Upper lobe of left lung (tissue), 6 donors: Measurements from ENCODE around the gene SSRP1. TPM values are rescaled to one million over a fixed set of nuclear protein-coding genes. Genes with fewer than 3 reads are reported as not detected.

Source experiments
- ATAC-seq, 2 donors: fragments of 200-7000 bp; cut with Tn5 transposase; one replicate each; pipeline ENCODE4 v1.9.1; 2022; ENCODE audit warnings: mild to moderate bottlenecking in 2 of 2, moderate library complexity in 2 of 2; ENCODE audit not compliant: low FRiP score in 2 of 2
- DNase-seq, 2 donors: peaks; one replicate each; pipeline ENCODE4 v3.0.0-alpha.2; 2019 to 2020
- H3K27ac ChIP-seq, 4 donors: fragments of 200-600 bp; sonication (generic); one replicate each; pipeline ENCODE4 v1.5.1; 2016 to 2019
- H3K27me3 ChIP-seq, 4 donors: fragments of 200-600 bp; sonication (generic); one replicate each; pipeline ENCODE4 v1.5.1; 2017 to 2019
- H3K36me3 ChIP-seq, 4 donors: fragments of 200-600 bp; sonication (generic); one replicate each; pipeline ENCODE4 v1.5.1; 2016 to 2019
- H3K4me1 ChIP-seq, 4 donors: fragments of 200-600 bp; sonication (generic); one replicate each; pipeline ENCODE4 v1.5.1; 2018 to 2019
- H3K4me3 ChIP-seq, 4 donors: fragments of 200-600 bp; sonication (generic); one replicate each; pipeline ENCODE4 v1.5.1; 2017 to 2019; ENCODE audit warnings: mild to moderate bottlenecking in 2 of 4, moderate library complexity in 1 of 4
- H3K9me3 ChIP-seq, 4 donors: fragments of 200-600 bp; sonication (generic); one replicate each; pipeline ENCODE4 v1.5.1; 2018 to 2019
- CTCF ChIP-seq, 6 experiments: fragments of 450-650 bp in 4 of 6; fragments of 200-600 bp in 2 of 6; sonication (generic) in 2 of 6; IDR thresholded peaks; one replicate each; pipeline ENCODE4 v1.5.1; 2016 to 2019; ENCODE audit warnings: antibody characterized with exemption in 6 of 6
- EP300 ChIP-seq, 4 donors: sonication (generic); formaldehyde crosslinking; IDR thresholded peaks; one replicate each; pipeline ENCODE4 v1.5.1; 2017; ENCODE audit warnings: antibody characterized with exemption in 4 of 4, control low read depth in 2 of 4
- POLR2A ChIP-seq, 4 donors: fragments of 450-650 bp; IDR thresholded peaks; one replicate each; pipeline ENCODE4 v1.5.1; 2016 to 2017; ENCODE audit warnings: antibody characterized with exemption in 4 of 4, mild to moderate bottlenecking in 2 of 4
- POLR2AphosphoS5 ChIP-seq, 2 donors: sonication (generic); formaldehyde crosslinking; IDR thresholded peaks; one replicate each; pipeline ENCODE4 v1.5.1; 2017; ENCODE audit warnings: antibody characterized with exemption in 2 of 2
- WGBS, 2 donors: methylation state at CpG; one replicate each; pipeline ENCODE4 v1.1.5; 2017 to 2018; 5-methylcytosine and 5-hydroxymethylcytosine counted together
- total RNA-seq, 6 donors: library from RNA; depleted of rRNA in 4 of 6; stranded (reverse); fragments of >200 nt in 4 of 6; gene quantifications; one replicate each; pipeline versions ENCODE4 v1.1.0 to v1.2.1, GENCODE V29; 2016 to 2021
- donor health status: DM: no; HTN: no; CAD: no; lungs with moderate emphysema.
- donor health status: DM: no; HTN: yes; CAD: no; lungs with severe emphysema.

SSRP1 gene
- total RNA-seq, 6 donors from 2014 or later, result 48.2 to 89.6 (median 65.5) TPM

- Histone ChIP-seq H3K9me3 (no peaks in the 10 kb centered on the region), H3K4me3 (peak overlapping the region; percentile 83 to 97 (median 94)), H3K36me3 (peaks cover 9 to 29% (median 18%) of the 10 kb centered on the region in 4 donors), H3K4me1 (peaks cover 15 to 26% (median 18%) of the 10 kb centered on the region in 4 donors), H3K27me3 (no peaks in the 10 kb centered on the region), H3K27ac (peak overlapping the region; percentile 93 to 98 (median 94))
- ATAC-seq (peak in 1 of 2 donors; percentile 1), DNase-seq (no peak)
- 25% methylated on average over 12 of the region's 12 CpGs for WGBS, 2 donors
- no peak for TF ChIP-seq EP300 (IDR thresholded peaks at IDR 0.05)
- no peak for TF ChIP-seq CTCF (IDR thresholded peaks at IDR 0.05)
- peak in 1 of 4 donors; percentile 3 for TF ChIP-seq POLR2A (IDR thresholded peaks at IDR 0.05)
Observed at GRCh38 chr11:57336111-57336666, 497 bp upstream of the SSRP1 start.

- no peak for TF ChIP-seq EP300 (IDR thresholded peaks at IDR 0.05)
- TF ChIP-seq POLR2A (IDR thresholded peaks at IDR 0.05), result no peak
- TF ChIP-seq CTCF (IDR thresholded peaks at IDR 0.05), result no peak
- no peak for TF ChIP-seq POLR2AphosphoS5 (IDR thresholded peaks at IDR 0.05)
Observed at GRCh38 chr11:57335023-57335342, 709 bp downstream of the SSRP1 start.

GRCh38 chr11:57332694-57333440 lies 2.8 kb downstream of the SSRP1 start:
- TF ChIP-seq POLR2AphosphoS5 (IDR thresholded peaks at IDR 0.05) (no peak), EP300 (IDR thresholded peaks at IDR 0.05) (no peak), POLR2A (IDR thresholded peaks at IDR 0.05) (no peak), CTCF (IDR thresholded peaks at IDR 0.05) (no peak)
- DNase-seq (no peak), ATAC-seq (no peak)
- peaks cover 15 to 26% (median 18%) of the 10 kb centered on the region in 4 donors for H3K4me1 ChIP-seq
- no peaks in the 10 kb centered on the region for H3K9me3 ChIP-seq
- H3K27ac ChIP-seq, result no peak overlapping the region
- peaks cover 18 to 63% (median 47%) of the 10 kb centered on the region in 4 donors for H3K36me3 ChIP-seq
- no peak overlapping the region for H3K4me3 ChIP-seq
- H3K27me3 ChIP-seq, result no peaks in the 10 kb centered on the region
- 94 to 99% methylated on average over 9 to 11 of the region's 11 CpGs for WGBS, 2 donors

More at GRCh38 chr11:57335023-57335342, 709 bp downstream of the SSRP1 start:
- Histone ChIP-seq H3K9me3 (no peaks in the 10 kb centered on the region), H3K4me3 (peak overlapping the region; percentile 83 to 97 (median 94)), H3K36me3 (peaks cover 15 to 41% (median 30%) of the 10 kb centered on the region in 4 donors), H3K27ac (peak overlapping the region; percentile 93 to 98 (median 94)), H3K27me3 (no peaks in the 10 kb centered on the region), H3K4me1 (peaks cover 15 to 26% (median 18%) of the 10 kb centered on the region in 4 donors)
- DNase-seq, result no peak
- ATAC-seq, result no peak
- 13 to 26% methylated on average over 3 to 6 of the region's 7 CpGs for WGBS, 2 donors

GRCh38 chr11:57331720-57332119 lies 4.0 kb downstream of the SSRP1 start:
- Histone ChIP-seq H3K27me3 (no peaks in the 10 kb centered on the region), H3K4me3 (no peak overlapping the region), H3K9me3 (no peaks in the 10 kb centered on the region), H3K4me1 (peaks cover 19 to 28% (median 20%) of the 10 kb centered on the region in 4 donors), H3K27ac (no peak overlapping the region), H3K36me3 (peaks cover 18 to 74% (median 58%) of the 10 kb centered on the region in 4 donors)
- ATAC-seq, result no peak
- TF ChIP-seq POLR2A (IDR thresholded peaks at IDR 0.05), result no peak
- 92 to 96% methylated on average over 14 of the region's 14 CpGs for WGBS, 2 donors
- no peak for DNase-seq

- H3K4me3 ChIP-seq, result no peak overlapping the region
- H3K36me3 ChIP-seq, result peaks cover 18 to 80% (median 60%) of the 10 kb centered on the region in 4 donors
- peaks cover 28 to 34% (median 29%) of the 10 kb centered on the region in 4 donors for H3K4me1 ChIP-seq
- TF ChIP-seq EP300 (IDR thresholded peaks at IDR 0.05), result no peak
- TF ChIP-seq POLR2A (IDR thresholded peaks at IDR 0.05), result no peak
- TF ChIP-seq CTCF (IDR thresholded peaks at IDR 0.05), result no peak
- TF ChIP-seq POLR2AphosphoS5 (IDR thresholded peaks at IDR 0.05), result no peak
- H3K27ac ChIP-seq, result no peak overlapping the region
- H3K9me3 ChIP-seq, result no peaks in the 10 kb centered on the region
- peak in 1 of 2 donors; percentile 54 for DNase-seq
- no peak for ATAC-seq
- no peaks in the 10 kb centered on the region for H3K27me3 ChIP-seq
- WGBS, 2 donors, result 91 to 96% methylated on average over 9 of the region's 9 CpGs
Observed at GRCh38 chr11:57330029-57330428, 5.7 kb downstream of the SSRP1 start.
